ENCODE data around the gene FRMD4A.
"Not testable (repeated sequence)": the region's sequence is repeated elsewhere in the genome, so short reads cannot be mapped to it uniquely, and the experiment has no call there.

Gene FRMD4A

DNA sequence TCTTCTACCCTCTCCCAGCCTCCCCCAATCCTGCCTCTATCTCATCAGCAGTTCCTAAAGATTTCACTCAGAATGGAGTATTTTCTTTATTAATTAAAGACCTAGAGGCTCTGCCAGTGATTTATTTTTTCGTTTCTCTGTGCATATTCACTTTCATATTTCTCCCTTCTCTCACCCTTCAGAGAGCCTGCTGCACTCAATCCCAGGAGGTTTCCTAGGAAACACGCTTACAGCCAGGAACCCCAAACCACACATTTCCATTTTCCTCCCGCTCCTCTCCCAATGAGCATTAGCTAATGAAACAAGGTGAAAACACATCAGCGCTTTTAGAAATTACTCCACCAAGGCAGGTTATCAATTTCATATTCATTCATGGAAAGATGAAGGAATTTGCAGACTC lies 180.2 kb downstream of the FRMD4A start:
- no peak for DNase-seq (ENCODE audit: low read depth, low spot score)

DNA sequence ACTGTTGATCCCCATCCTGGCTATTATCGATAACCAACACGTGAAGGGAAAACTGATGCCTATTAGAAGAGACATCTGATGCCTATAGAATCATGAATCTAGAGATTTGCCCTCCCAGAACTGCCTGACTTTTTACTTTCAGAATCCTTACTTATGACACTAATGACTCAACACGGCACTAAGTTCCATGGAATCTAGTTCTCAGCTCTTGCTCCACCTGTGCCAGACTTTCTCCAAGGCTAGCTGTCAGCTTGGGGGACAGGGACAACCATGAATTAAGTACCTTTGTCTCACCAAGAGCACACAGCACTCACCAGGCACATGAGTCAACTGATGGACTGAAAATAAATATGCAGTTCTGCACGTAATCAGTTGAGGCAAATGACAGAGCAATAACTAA lies 184.2 kb downstream of the FRMD4A start:
- DNase-seq (ENCODE audit: low read depth, low spot score), result no peak

DNA sequence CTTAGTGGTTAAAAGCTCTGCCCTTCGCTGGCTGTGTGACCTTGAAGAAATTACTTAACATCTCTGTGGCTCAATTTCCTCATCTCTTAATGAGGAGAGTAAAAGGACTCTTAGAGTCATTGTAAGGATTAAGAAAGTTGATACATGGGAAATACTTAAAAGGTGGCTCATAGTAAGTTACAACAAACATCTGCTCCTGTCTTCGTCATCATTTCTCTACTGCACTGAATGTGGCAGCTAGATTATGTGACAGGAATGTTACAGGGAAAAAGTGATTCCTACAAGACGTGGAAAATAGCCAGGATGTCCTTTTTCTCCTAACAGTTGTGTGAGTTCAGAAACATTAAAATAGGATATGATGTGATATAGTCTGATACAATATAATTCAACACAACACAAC lies 184.7 kb downstream of the FRMD4A start:
- DNase-seq (ENCODE audit: low read depth, low spot score), result no peak

DNA sequence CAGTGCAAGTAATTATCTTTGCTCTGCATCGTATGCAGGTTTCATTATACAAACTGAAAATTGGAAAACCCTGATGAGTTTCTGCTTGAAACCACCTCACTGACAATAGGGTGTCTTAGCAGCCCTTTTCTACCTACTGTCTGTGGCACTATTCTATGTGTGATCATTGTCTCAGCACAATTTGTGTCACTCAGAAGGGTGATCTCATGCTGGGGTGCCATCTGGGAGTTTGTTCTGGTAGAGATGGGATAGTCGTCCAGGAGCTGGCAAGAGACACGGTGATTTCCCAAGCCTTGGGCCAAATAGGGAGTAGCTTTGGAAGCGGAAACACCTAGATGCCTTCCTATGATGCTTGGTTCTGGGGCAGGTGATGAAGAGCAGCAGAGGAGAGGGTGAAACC lies 186.3 kb downstream of the FRMD4A start:
- no peak for DNase-seq (ENCODE audit: low read depth, low spot score)

DNA sequence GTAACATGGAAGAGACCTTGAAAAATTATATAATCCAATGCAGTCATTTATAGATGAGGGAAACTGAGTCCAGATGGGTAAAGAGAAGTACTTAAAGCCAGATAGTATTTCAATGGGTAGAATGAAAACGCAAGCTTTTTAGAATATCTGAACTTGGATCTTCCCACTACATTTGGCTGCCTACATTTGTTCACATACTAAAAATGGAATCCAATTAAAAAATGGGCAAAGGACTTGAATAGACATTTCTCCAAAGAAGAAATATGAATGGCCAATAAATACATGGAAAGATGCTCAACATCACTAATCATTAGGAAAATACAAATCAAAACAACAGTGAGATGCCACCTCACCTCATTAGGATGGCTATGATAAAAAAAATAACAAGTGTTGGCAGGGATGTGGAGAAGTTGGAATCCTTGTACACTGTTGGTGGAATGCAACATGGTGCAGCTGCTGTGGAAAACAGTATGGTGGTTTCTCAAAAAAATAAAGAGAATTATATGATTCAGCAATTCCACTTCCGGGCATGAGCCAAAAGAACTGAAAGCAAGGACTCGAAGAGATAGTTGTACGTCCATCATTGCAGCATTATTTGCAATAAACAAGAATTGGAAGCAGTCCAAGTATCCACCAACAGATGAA lies 188.0 kb downstream of the FRMD4A start:
- no peak for DNase-seq (ENCODE audit: low read depth, low spot score)

DNA sequence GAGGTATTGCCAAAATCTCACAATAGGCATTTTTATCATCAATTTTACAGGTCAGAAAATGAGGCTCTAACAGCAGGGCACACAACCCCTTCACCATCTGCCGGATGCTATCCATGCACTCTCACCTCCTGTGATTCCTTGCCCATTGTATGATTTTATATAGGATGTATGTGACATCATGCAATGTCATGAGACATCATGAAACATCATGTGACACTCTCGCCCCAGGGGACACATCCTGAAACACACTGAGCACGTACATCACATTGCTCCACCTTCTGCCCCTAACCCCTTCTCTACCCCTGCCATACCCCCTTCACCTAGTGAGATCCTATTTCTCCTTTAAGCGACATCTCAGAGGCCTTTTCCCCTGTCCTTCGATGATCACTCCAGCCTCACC lies 189.4 kb downstream of the FRMD4A start:
- DNase-seq (ENCODE audit: low read depth, low spot score), result no peak

DNA sequence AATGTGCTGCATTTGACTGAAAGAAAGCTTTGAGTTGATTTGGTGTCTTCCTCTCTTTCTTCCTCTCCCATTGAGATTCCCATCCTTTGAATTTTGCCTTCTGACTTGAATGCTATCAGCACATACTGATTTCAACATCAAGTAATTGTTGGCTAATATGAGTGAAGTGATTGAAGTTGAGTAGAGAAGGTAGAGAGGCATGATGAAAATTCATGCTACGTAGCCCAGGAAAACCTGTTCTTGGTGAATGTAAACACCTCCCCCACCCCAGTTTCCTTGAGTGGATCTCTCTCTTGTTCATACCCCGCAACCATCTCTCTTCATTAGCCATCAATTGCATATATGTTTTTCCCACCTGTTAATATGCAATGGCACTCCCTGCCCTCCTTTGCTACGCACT lies 193.3 kb downstream of the FRMD4A start:
- no peak for DNase-seq (ENCODE audit: low read depth, low spot score)

DNA sequence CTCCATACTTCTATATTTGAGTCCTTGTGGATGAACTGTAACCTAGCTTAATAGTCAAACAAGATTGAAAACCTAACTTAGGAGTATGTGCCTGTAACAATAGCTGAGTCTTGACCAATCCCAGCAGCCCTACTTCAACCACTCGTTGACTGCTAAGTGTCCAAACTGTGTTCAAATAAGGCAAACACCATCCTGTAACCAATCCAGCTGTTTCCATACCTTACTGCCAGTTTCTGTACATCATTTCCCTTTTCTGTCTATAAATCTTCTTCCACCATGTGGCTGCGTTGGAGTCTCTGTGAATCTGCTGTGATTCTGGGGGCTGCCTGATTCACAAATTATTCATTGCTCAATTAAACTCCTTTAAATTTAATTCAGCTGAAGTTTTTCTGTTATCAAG lies 195.5 kb downstream of the FRMD4A start:
- not testable (repeated sequence) for DNase-seq (ENCODE audit: low read depth, low spot score)

DNA sequence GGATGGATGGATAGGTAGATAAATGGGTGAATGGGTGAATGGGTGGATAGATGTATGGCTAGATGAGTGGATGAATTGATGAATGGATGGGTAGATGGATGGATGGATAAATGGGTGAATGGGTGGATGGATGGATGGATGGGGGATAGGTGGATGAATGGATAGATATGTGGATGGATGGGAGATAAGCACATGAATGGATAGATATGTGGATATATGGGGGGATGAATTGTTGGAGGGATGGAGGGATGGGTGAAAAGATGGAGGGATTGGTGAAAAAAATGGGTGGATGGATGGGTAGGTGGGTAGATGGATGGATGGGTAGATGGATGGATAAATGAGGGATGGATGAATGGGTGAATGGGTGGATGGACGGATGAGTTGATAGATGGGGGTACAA lies 196.4 kb downstream of the FRMD4A start:
- DNase-seq (ENCODE audit: low read depth, low spot score), result no peak

DNA sequence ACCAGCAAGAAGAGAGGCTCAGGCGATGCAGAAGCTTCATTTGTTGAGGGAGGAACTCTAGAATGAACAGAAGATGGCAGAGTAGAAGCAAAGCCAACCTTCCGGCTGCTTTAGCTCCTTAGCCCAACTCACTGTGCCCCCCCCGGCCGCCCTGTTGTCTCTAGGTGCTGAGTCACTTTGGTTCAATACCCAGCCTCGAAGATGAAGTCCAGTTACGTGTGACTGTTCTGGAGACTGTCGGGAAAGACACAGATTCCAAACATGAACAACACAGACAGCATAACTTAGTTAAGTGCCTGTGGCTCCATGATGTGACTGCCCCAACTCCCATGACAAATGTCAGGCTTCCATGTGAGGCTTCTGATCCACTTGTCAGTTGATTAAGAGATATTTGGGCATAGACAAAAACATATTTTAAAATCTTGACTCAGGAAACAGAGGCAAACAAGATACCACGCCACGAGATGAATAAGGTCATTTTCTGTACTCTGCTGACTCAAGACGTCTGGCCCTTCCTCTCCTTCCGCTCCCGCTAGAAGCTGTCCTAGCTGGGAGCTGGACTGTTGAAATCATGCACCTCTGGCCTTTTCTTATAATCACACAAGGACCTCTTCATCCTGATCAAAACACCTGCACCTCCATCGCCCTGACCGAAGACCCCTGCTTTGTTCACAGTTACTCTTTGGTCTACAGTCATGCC lies 199.3 kb downstream of the FRMD4A start:
- DNase-seq (ENCODE audit: low read depth, low spot score), result no peak

DNA sequence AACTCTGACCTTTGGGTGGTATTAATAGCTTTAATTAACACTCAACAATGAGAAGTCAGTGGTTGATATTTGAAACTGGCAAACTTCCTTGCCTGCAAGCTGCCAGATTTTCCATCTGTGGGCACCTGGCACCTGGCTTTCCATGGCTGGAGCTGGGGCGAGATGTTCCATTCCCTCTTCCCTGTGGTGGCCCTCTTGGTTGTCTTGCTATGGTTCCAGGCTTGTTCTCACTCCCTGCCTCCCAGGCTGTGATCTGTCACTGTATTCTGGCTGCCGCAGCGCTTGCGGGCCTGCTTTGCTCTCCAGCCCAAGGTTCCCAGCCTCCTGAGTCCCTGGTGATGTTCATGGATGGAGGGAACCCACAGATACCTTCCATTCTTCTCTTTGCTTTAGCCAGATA lies 201.0 kb downstream of the FRMD4A start:
- DNase-seq (ENCODE audit: low read depth, low spot score), result no peak

DNA sequence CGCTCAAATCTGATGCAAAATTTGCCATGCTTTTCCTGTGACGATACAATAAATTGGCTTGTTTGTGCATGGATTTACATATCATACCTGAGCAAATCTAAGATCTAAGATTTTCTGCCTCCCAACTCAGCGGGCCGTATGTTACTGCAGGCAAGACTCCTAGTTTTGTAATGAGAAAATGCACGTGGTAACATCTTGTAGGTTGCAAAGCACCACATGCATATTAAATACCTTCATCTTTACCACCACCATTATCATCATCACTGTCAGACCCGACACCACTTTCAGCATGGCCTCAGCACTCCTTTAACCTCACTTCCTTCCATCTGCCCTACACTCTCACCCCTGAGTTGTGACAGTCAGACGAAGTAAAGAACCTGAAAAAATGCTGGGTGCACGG lies 202.2 kb downstream of the FRMD4A start:
- no peak for DNase-seq (ENCODE audit: low read depth, low spot score)

DNA sequence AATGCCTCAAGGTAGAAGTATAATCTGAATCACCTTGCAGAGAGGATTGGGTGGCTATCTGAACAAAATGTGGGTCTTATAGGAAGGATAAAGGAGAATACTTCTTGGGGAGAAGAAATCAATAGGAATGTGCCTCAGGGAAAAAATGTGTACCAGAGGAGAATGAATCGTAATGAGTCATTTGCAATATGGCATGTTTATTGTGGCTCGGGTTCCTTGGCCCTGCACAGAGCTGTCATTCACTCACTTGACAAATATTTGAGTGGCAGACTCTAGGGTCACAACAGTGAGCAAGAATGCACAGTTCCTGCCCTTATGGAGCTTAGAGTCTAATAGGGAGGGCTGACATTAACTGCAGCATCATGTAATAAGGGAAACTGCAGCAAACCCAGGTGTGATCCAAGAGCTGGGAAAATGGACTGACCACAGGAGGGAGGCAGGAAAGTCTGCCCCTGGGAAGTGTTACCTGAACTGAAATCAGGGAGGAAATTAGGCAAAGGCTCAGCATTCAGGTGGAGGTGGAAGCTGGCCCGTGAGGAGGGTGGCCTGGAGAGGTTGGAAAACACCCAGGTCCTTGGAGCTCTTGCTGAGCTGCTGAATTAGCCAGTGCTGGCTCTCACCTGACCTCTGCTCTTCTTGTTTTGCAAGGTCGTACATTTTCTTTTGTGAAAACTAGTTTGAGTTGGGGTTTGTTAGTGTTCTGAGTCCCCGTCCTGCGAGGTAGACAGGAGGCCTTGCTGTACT lies 203.9 kb downstream of the FRMD4A start:
- no peak for DNase-seq (ENCODE audit: low read depth, low spot score)

DNA sequence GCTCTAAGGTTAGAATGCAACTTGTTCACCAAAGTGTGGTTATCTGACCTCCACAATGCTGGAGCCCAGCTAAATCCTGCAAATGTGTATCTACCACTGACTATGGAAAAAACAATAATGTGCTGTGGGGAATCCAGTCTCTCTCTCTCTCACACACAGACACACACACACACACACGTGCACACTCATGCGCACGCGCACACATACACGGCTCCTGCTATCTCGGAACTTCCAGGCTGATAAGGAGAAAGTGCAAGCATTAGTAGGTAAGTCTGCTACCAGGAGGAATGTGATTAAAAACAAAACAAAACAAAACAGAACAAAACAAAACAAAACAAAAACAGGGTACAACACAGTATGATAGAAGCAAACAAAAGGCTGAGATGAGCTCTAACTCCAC lies 205.2 kb downstream of the FRMD4A start:
- no peak for DNase-seq (ENCODE audit: low read depth, low spot score)

DNA sequence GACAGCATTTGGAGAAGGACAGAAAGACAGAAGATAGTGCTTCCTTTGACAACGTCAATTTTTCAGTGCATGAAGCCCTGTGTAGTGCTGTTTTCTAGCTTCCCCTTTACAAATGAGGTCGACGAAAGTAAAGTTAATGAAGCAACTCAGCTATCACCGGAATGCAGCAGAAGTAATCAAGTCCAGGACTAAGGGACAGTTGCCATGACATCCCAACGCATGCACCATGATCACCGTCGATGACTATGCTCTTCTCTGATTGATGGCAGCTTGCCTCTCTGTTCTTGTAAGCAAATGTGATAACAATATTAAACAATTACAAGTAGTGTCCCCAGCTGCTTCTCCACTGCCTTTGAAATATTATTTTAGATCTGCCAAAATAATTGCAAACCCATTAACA lies 205.8 kb downstream of the FRMD4A start:
- no peak for DNase-seq (ENCODE audit: low read depth, low spot score)

DNA sequence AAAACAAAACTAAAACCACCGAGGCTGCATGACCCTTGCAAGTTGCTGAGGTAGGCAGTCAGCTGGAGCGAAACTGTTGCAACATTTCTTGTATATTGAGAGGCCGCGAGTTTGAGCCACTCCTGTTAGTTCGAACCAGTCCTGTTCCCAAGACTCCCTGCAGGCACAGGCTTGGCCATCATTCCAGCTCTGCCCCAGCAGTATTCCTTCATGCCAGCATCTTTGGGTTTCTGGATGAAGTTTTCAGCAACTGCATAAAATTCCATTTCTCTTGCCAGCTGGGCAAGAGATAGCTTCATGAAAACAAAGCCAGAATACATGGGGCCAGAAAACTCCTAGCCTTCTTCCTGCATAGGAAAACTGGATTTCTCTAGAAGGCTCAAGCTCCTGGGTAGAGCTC lies 207.6 kb downstream of the FRMD4A start:
- DNase-seq (ENCODE audit: low read depth, low spot score), result no peak

DNA sequence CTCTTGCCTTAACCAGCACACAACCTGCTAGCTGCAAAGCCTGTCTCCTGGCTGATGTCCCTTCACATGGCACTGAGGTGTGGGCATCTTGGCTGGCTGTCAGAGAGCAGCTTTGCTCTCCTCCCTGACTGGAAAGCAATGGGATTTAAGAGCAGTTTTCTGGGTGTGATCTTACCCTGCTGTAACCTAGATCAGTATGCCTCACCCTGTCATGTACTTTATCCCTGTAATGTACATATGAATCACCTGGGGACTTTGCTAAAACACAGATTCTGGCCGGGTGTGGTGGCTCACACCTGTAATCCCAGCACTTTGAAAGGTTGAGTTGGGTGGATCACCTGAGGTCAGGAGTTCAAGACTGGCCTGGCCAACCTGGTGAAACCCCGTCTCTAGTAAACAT lies 209.9 kb downstream of the FRMD4A start:
- DNase-seq (ENCODE audit: low read depth, low spot score), result no peak

DNA sequence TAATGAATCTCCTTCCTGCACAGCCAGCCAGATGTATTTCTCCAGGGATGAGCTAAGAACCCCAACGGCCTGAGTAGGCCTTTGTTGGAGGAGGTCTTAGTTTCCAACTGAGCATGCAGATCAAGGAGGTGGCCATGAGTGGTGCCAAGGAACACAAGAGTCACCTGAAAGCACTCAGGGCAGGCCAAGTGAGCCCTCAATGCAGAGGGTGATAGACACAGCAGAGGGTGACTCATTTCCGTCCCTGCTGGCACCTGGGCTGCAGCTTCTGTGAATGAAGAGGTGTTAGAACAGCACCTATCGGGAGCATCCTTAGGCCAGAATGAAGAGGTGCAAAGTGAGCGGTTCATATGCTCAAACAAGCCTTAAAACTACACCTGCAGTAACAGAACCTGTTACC lies 211.8 kb downstream of the FRMD4A start:
- no peak for DNase-seq (ENCODE audit: low read depth, low spot score)

DNA sequence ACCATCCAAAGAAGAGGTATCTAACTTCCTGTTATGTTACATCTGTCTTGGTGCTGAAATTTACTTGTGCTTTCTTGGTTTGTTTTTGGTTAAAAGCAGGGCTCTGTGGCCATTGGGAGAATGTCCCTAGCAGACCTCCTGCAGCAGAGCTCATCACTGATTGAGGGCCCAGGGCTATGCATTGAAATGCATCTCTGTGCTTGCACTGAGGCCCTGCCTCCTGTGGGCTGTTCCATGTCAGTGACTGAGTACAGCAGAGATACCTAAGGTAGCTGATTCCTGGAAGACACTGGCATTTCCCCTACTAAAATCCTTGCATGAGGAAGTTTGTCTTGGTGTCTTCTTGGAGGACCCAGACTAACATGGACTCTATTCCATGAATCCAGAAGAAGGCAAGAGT lies 213.9 kb downstream of the FRMD4A start:
- DNase-seq (ENCODE audit: low read depth, low spot score), result no peak

DNA sequence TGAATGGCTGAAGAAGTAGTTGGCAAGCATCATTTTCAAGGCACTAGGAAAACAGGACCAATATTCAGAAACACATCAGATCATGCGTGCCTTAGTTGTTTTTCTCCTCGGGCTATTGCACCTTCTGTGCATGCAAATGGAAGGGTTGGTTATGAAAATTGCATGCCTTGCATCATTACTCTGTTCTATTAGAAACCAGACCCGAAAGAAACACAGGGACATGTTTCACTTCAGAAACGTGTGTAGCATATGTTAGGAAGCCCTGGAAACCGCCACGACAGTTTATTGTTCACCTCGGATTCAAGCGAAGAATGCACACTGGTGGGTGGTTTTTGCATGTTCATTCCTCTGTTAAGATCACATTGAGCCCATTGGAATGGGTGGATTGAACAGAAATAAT lies 214.7 kb downstream of the FRMD4A start:
- DNase-seq (ENCODE audit: low read depth, low spot score), result no peak

DNA sequence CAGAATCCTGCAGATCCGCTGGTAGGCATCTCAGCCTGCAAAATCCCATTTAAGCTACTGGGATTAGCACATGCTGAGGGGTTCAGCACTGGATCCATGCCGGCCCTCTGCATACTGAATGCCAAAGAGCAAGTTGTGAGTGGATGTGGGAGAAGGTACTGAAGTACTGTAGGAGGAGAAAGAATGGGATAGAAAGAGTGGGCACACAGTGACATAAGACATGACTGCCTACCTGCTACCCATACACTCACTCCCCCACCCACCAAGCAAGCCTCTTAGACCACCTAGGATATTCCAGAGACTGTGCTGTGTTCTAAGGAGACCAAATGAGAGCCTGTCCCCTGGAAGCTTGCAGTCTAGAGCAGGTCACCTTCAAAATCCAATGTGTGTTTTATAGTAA lies 215.9 kb downstream of the FRMD4A start:
- no peak for DNase-seq (ENCODE audit: low read depth, low spot score)

DNA sequence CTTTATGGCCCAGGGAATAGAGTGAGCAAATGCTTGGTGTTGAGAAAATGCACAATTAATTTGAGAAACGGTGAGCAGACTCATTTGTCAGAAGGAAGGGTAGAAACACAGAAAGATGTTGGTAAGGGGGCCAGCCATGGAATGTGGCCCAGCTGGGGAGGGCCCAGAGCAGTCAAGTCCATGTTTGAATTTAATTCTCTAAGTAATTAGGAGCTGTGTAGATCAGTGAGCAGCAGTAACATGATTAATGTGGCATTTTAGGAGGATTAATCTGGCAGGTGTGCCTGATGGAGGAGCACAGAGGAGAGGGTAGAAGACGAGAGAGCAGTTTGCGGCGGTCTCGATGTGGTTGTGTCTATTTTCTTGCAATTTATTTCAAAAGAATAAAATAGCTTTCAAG lies 218.7 kb downstream of the FRMD4A start:
- DNase-seq (ENCODE audit: low read depth, low spot score), result no peak

DNA sequence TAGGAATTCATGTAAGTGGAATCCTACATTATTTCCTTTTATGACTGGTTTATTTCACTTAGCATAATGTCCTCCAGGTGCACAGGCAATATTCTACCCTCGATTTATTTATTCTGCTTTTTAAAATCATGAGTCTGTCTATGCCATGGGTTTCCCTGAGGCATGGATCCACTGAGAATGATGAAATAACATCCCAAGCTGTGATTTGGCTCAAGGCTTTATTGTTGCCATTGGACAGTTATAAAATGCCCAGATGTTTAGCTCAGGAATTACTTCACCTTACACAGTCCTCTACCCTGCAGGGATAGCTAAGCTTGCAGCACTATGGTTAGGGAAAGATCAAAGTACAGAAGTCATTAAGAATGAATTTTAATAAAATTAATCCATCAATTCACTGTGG lies 219.5 kb downstream of the FRMD4A start:
- DNase-seq (ENCODE audit: low read depth, low spot score), result no peak

Measured in activated naive CD8-positive, alpha-beta T cell treated with anti-CD3 and anti-CD28 coated beads, Interleukin-2, amount 50 U/mL, for 16 hours (primary cell).